SK-N-SH treated with all-trans-retinoic acid at 6 μM for 48 hours (cell line): Measurements from ENCODE around the gene DIP2C.
"Not testable (repeated sequence)": the region's sequence is repeated elsewhere in the genome, so short reads cannot be mapped to it uniquely, and the experiment has no call there.

Experiments used
- ATAC-seq: fragments of 200-7000 bp; cut with Tn5 transposase; 3 replicates; pipeline ENCODE4 v1.9.1; 2020; ENCODE audit warnings: mild to moderate bottlenecking, moderate library complexity
- ARNTL ChIP-seq: fragments of 450-650 bp; formaldehyde crosslinking; IDR thresholded peaks from 2 replicates; pipeline ENCODE4 v1.5.0; 2020; ENCODE audit warnings: low read depth, mild to moderate bottlenecking, moderate library complexity, borderline replicate concordance
- BACH2 ChIP-seq: fragments of 250-450 bp; sonication (Bioruptor Pico); IDR thresholded peaks from 2 replicates; pipeline ENCODE4 v1.9.0; 2021; ENCODE audit warnings: mild to moderate bottlenecking, borderline replicate concordance
- CREB5 ChIP-seq: fragments of 250-450 bp; sonication (Bioruptor Pico); IDR thresholded peaks from 2 replicates; pipeline ENCODE4 v1.5.1; 2020; ENCODE audit warnings: low read depth, mild to moderate bottlenecking, moderate library complexity
- CSDC2 ChIP-seq: fragments of 250-450 bp; sonication (Bioruptor Pico); IDR thresholded peaks from 2 replicates; pipeline ENCODE4 v1.5.0; 2020; ENCODE audit warnings: mild to moderate bottlenecking, moderate library complexity
- CSRNP3 ChIP-seq: fragments of 250-450 bp; sonication (Bioruptor Pico); IDR thresholded peaks from 2 replicates; pipeline ENCODE4 v1.5.1; 2021; ENCODE audit warnings: mild to moderate bottlenecking, moderate library complexity
- ESRRG ChIP-seq: fragments of 250-450 bp; sonication (Bioruptor Pico); IDR thresholded peaks from 2 replicates; pipeline ENCODE4 v1.6.1; 2021; ENCODE audit warnings: mild to moderate bottlenecking
- GLIS3 ChIP-seq: fragments of 250-450 bp; sonication (Bioruptor Pico); IDR thresholded peaks from 2 replicates; pipeline ENCODE4 v1.5.0; 2020; ENCODE audit warnings: mild to moderate bottlenecking, moderate library complexity
- ISL1 ChIP-seq: fragments of 250-450 bp; sonication (Bioruptor Pico); IDR thresholded peaks from 2 replicates; pipeline ENCODE4 v2.1.2; 2022; ENCODE audit warnings: mild to moderate bottlenecking, moderate library complexity
- OSR1 ChIP-seq: fragments of 250-450 bp; sonication (Bioruptor Pico); IDR thresholded peaks from 2 replicates; pipeline ENCODE4 v1.8.0; 2022; ENCODE audit warnings: moderate library complexity, mild to moderate bottlenecking, inconsistent platforms
- PATZ1 ChIP-seq: fragments of 250-450 bp; sonication (Bioruptor Pico); IDR thresholded peaks from 2 replicates; pipeline ENCODE4 v1.8.0; 2020; ENCODE audit warnings: mild to moderate bottlenecking, moderate library complexity, borderline replicate concordance
- POU6F1 ChIP-seq: fragments of 250-450 bp; sonication (Bioruptor Pico); IDR thresholded peaks from 2 replicates; pipeline ENCODE4 v1.8.0; 2021; ENCODE audit warnings: low read depth, mild to moderate bottlenecking, moderate library complexity, borderline replicate concordance
- PPARA ChIP-seq: fragments of 250-450 bp; sonication (Bioruptor Pico); IDR thresholded peaks from 2 replicates; pipeline ENCODE4 v1.5.0; 2020; ENCODE audit warnings: mild to moderate bottlenecking, borderline replicate concordance
- RARB ChIP-seq: fragments of 250-450 bp; sonication (Bioruptor Pico); IDR thresholded peaks from 2 replicates; pipeline ENCODE4 v1.8.0; 2021; ENCODE audit warnings: mild to moderate bottlenecking, moderate library complexity
- SNAI2 ChIP-seq: fragments of 250-450 bp; sonication (Bioruptor Pico); IDR thresholded peaks from 2 replicates; pipeline ENCODE4 v1.5.0; 2020; ENCODE audit warnings: mild to moderate bottlenecking, moderate library complexity
- TCF4 ChIP-seq: fragments of 250-450 bp; sonication (Bioruptor Pico); IDR thresholded peaks from 2 replicates; pipeline ENCODE4 v1.8.0; 2021; ENCODE audit warnings: mild to moderate bottlenecking, moderate library complexity, borderline replicate concordance
- TOX ChIP-seq: fragments of 250-450 bp; sonication (Bioruptor Pico); IDR thresholded peaks from 2 replicates; pipeline ENCODE4 v1.8.0; 2021; ENCODE audit warnings: mild to moderate bottlenecking, moderate library complexity, borderline replicate concordance
- TSHZ2 ChIP-seq: fragments of 250-450 bp; sonication (Bioruptor Pico); IDR thresholded peaks from 2 replicates; pipeline ENCODE4 v1.5.0; 2020; ENCODE audit warnings: mild to moderate bottlenecking, moderate library complexity
- ZC3H10 ChIP-seq: fragments of 250-450 bp; sonication (Bioruptor Pico); IDR thresholded peaks from 2 replicates; pipeline ENCODE4 v1.5.1; 2021; ENCODE audit warnings: mild to moderate bottlenecking, moderate library complexity
- ZFP30 ChIP-seq: fragments of 450-650 bp; formaldehyde crosslinking; IDR thresholded peaks from 2 replicates; pipeline ENCODE4 v1.5.0; 2022; ENCODE audit warnings: mild to moderate bottlenecking, moderate library complexity
- ZNF565 ChIP-seq: fragments of 450-650 bp; formaldehyde crosslinking; conservative IDR thresholded peaks from 2 replicates; pipeline ENCODE4 v1.5.0; 2020; ENCODE audit warnings: low read depth, mild to moderate bottlenecking, moderate library complexity
- ZNF70 ChIP-seq: fragments of 450-650 bp; formaldehyde crosslinking; IDR thresholded peaks from 2 replicates; pipeline ENCODE4 v1.5.0; 2020; ENCODE audit warnings: mild to moderate bottlenecking, moderate library complexity
- ZNF8 ChIP-seq: fragments of 450-650 bp; formaldehyde crosslinking; IDR thresholded peaks from 2 replicates; pipeline ENCODE4 v1.5.0; 2020; ENCODE audit warnings: mild to moderate bottlenecking, moderate library complexity

The DIP2C gene

GRCh38 chr10:533186-533585 lies 156.3 kb downstream of the DIP2C start:
- no peak for ATAC-seq
- TF ChIP-seq GLIS3 (no peak), TSHZ2 (CRISPR knock-in tag) (no peak), ESRRG (CRISPR knock-in tag) (no peak), SNAI2 (CRISPR knock-in tag) (no peak), ZNF8 (CRISPR knock-in tag) (no peak), RARB (CRISPR knock-in tag) (no peak), ZNF565 (CRISPR knock-in tag) (no peak), ISL1 (no peak), CREB5 (CRISPR knock-in tag) (no peak), TOX (no peak), BACH2 (CRISPR knock-in tag) (no peak), TCF4 (no peak), ZFP30 (no peak), POU6F1 (no peak), PPARA (CRISPR knock-in tag) (no peak), CSRNP3 (CRISPR knock-in tag) (no peak)

GRCh38 chr10:532331-532730 lies 157.1 kb downstream of the DIP2C start:
- ATAC-seq = not testable (repeated sequence)

GRCh38 chr10:531541-531940 lies 157.9 kb downstream of the DIP2C start:
- TF ChIP-seq PATZ1 (CRISPR knock-in tag) (no peak), CSRNP3 (CRISPR knock-in tag) (no peak), PPARA (CRISPR knock-in tag) (no peak), SNAI2 (CRISPR knock-in tag) (no peak), ARNTL (CRISPR knock-in tag) (no peak), ESRRG (CRISPR knock-in tag) (no peak), ZC3H10 (CRISPR knock-in tag) (no peak), OSR1 (CRISPR knock-in tag) (no peak), RARB (CRISPR knock-in tag) (no peak), POU6F1 (no peak), ZNF70 (CRISPR knock-in tag) (no peak), TCF4 (no peak), ZNF565 (CRISPR knock-in tag) (no peak), GLIS3 (no peak), TSHZ2 (CRISPR knock-in tag) (no peak), ZFP30 (no peak), CSDC2 (no peak)
- ATAC-seq = no peak
